Measurements from ENCODE around the gene GPR161. TPM values are rescaled to one million over a fixed set of nuclear protein-coding genes. Genes with fewer than 3 reads are reported as not detected.

Gene GPR161
- total RNA-seq, 1 donor from 2014 or later: 16.4 TPM

DNA sequence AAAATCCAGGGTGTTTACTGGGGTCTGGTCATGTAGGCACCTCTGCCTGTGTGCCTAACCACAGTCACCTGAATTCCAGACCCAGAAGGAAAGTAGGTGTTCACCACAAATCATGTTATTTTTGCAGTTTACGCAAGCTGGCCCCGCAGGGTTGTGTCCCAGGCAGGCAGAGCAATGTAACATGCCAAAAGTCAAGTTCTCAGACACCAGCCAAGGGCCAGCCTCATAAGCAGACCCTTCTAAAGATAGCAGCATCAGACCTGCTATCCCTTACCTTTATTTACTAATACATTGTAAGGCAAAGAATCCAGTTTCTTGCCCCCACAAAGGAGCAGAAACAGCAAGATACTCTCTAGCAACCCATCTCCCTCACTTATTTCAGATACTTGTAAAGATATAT is 83.0 kb downstream of the GPR161 start:
- H3K4me3 ChIP-seq (ENCODE audit: low read depth, low read length): no peak overlapping the region
- H3K36me3 ChIP-seq (ENCODE audit: control insufficient read depth, insufficient read depth, low read length): no peaks in the 10 kb centered on the region
- TF ChIP-seq CTCF (IDR thresholded peaks at IDR 0.05; ENCODE audit: insufficient read depth, low read length, poor library complexity, severe bottlenecking): no peak
- H3K27me3 ChIP-seq (ENCODE audit: control insufficient read depth, insufficient read depth, low read length): no peaks in the 10 kb centered on the region
- DNase-seq (ENCODE audit: low read depth): no peak

DNA sequence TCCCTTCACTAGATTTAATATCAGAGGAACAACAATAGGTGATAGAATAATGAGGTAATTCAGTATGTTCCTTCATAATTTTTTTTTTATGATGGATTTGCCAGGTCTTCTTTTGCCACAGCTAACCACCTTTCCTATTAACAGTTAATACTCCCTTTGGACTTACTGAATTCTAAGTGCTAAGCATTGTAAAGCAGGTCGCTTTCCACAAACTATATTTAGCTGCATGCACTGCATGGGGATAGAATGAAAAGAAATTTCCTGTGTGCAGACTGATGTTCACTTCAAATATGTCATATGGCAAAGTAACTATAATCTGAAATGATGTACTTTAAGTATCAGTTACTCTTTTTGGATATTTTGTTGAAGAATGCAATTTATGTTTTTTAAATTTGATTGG is 85.8 kb downstream of the GPR161 start:
- no peaks in the 10 kb centered on the region for H3K27me3 ChIP-seq (ENCODE audit: control insufficient read depth, insufficient read depth, low read length)
- DNase-seq (ENCODE audit: low read depth): no peak
- TF ChIP-seq CTCF (IDR thresholded peaks at IDR 0.05; ENCODE audit: insufficient read depth, low read length, poor library complexity, severe bottlenecking): no peak
- no peaks in the 10 kb centered on the region for H3K36me3 ChIP-seq (ENCODE audit: control insufficient read depth, insufficient read depth, low read length)
- no peak overlapping the region for H3K4me3 ChIP-seq (ENCODE audit: low read depth, low read length)

DNA sequence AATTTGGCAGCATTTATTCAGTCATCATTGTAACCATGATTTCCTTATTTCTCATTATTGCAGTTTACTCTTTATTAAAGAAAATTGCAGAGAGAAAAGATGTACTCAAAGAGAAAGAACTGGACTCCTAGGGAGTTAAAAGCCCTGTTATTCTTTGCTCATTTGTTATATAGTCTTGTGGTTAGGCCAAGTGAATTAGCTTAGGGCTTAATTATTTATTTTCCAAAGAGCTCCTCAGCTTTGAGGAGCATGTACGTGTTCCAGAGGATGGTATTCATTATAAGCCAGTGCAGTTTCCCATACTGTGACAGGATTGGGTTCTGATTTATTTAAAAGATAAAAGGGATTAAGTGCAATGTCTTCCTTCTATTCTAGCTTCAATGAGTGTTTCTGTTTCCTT is 86.4 kb downstream of the GPR161 start:
- no peak for DNase-seq (ENCODE audit: low read depth)
- Histone ChIP-seq H3K27me3 (ENCODE audit: control insufficient read depth, insufficient read depth, low read length) (no peaks in the 10 kb centered on the region), H3K4me3 (ENCODE audit: low read depth, low read length) (no peak overlapping the region), H3K36me3 (ENCODE audit: control insufficient read depth, insufficient read depth, low read length) (no peaks in the 10 kb centered on the region)
- TF ChIP-seq CTCF (IDR thresholded peaks at IDR 0.05; ENCODE audit: insufficient read depth, low read length, poor library complexity, severe bottlenecking): no peak

DNA sequence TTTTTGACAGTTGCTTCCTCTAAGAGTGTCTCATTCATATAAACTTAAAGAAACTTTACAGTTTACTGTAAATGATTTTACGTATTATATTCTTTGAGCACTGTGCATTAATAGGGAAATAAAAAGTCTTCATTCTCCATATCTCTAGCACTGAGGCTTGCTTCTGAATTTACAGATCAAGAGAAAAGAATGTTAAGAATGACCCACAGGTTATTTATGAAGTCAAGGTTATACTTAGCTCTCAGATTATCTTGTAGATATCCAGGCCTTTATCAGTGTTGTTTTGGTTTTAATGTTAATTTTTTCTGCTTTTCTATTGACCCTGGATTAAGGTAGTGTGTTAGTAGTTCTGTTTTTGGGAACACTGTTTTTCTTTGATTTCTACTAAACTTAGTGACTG is 91.4 kb downstream of the GPR161 start:
- no peak for DNase-seq (ENCODE audit: low read depth)
- TF ChIP-seq CTCF (IDR thresholded peaks at IDR 0.05; ENCODE audit: insufficient read depth, low read length, poor library complexity, severe bottlenecking): no peak
- no peaks in the 10 kb centered on the region for H3K27me3 ChIP-seq (ENCODE audit: control insufficient read depth, insufficient read depth, low read length)
- no peaks in the 10 kb centered on the region for H3K36me3 ChIP-seq (ENCODE audit: control insufficient read depth, insufficient read depth, low read length)
- no peak overlapping the region for H3K4me3 ChIP-seq (ENCODE audit: low read depth, low read length)

DNA sequence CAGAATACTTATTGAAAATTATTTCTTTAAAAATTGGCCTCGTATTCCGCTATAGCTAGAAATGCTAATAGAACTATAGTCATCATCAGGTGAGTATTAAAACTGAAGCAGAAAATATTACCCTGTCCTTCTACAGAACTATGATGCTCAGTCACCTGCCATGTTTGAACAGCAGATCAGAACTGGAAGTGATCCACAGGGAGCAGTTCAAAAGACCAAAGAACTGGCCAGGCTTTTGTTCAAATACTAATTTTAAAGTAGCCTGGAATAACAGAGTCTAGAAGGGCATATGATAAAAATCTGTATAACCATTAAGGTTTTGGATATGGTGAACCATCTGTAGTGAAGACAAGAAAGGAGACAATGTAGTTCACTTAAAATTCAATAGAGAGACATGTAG is 94.4 kb downstream of the GPR161 start:
- Histone ChIP-seq H3K27me3 (ENCODE audit: control insufficient read depth, insufficient read depth, low read length) (no peaks in the 10 kb centered on the region), H3K36me3 (ENCODE audit: control insufficient read depth, insufficient read depth, low read length) (no peaks in the 10 kb centered on the region), H3K4me3 (ENCODE audit: low read depth, low read length) (no peak overlapping the region)
- TF ChIP-seq CTCF (IDR thresholded peaks at IDR 0.05; ENCODE audit: insufficient read depth, low read length, poor library complexity, severe bottlenecking): no peak
- DNase-seq (ENCODE audit: low read depth): no peak

GRCh38 chr1:168035345-168035744 is 101.4 kb downstream of the GPR161 start:
- DNase-seq (ENCODE audit: low read depth): no peak
- Histone ChIP-seq H3K36me3 (ENCODE audit: control insufficient read depth, insufficient read depth, low read length) (no peaks in the 10 kb centered on the region), H3K27me3 (ENCODE audit: control insufficient read depth, insufficient read depth, low read length) (no peaks in the 10 kb centered on the region), H3K4me3 (ENCODE audit: low read depth, low read length) (no peak overlapping the region)
- no peak for TF ChIP-seq CTCF (IDR thresholded peaks at IDR 0.05; ENCODE audit: insufficient read depth, low read length, poor library complexity, severe bottlenecking)

All from kidney epithelial cell (primary cell).